ENCODE results near the gene POU2AF1.
"Not testable (repeated sequence)": the region's sequence is repeated elsewhere in the genome, so short reads cannot be mapped to it uniquely, and the experiment has no call there.

The POU2AF1 gene

DNA sequence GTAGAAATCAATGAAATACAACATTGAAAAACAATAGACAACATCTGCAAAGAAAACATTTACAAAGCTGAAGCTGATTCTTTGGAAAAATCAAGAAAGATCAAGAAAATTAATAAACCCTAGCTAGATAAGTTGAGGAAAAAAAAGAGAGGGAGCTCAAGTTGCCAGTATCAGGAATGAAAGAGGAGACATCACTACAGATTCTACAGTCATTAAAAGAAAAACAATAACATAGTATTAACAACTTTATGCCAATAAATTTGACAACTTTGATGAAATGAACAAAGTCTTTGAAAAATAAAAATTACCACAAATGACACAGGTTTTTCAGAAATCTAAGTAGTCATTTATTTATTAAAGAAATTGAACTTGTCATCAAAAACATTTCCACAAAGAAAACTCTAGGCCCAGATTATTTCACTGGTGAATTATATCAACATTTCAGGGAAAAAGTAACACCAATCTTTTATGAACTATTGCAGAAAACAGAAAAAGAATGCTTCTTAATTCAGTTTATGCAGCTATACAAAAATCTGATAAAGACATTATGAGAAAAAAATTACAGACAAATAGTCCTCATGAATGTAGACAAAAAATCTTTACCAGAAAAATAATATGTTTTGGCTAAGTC, 39.2 kb downstream of the POU2AF1 start:
- no peak for DNase-seq

DNA sequence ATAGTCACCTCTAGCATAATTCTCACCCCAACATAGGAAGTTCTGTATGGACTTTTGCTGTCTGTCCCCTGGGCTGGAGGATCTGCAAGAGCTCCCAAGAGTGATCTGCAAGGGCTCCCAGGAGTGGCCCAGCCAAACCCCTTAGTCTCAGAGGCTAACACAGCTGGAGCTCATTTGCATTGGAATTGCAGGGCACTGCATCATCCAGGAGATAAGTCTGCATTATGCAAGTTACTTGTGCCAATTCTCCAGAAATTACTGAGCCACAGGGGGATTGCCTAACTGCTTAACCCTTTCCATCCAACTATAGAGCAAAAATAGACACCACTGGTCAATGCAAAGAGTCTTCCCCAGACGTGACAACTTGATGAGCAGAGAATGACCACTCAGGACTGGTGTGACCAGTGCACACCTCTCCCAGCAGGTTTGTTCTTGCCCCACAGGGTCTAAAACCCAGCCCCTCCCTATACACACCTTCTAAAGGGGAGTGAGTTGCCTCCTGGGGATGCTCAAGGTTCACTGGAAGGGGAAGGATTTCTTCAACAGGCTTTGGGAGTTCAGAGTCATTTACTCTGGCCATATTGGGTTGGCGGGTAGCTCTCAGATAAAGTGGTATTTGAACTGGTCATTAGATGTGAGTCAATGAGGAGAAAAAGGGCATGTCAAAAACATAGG, 42.4 kb downstream of the POU2AF1 start:
- no peak for DNase-seq

- no peak for DNase-seq
Observed at GRCh38 chr11:111336062-111336461, 43.0 kb downstream of the POU2AF1 start.

DNA sequence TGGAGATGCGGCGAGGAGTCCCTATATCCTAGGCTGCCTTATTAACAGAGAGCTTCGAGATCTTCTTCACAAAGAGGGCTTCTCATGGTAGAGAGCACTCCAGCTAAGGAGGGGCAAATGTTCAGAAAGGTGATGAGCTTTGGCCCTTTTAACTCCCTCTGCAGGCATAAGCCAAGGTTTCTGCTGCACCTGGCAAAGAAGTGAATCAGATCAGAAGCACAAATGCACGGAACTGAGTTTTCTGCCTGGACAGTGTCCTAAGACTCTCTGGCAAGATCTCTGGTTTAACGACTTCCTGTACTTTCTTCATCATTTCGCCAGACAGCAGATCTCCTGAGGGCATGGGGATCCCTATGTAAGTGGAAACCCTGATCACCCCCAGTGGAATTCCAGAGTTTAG, 43.5 kb downstream of the POU2AF1 start:
- no peak for DNase-seq

DNA sequence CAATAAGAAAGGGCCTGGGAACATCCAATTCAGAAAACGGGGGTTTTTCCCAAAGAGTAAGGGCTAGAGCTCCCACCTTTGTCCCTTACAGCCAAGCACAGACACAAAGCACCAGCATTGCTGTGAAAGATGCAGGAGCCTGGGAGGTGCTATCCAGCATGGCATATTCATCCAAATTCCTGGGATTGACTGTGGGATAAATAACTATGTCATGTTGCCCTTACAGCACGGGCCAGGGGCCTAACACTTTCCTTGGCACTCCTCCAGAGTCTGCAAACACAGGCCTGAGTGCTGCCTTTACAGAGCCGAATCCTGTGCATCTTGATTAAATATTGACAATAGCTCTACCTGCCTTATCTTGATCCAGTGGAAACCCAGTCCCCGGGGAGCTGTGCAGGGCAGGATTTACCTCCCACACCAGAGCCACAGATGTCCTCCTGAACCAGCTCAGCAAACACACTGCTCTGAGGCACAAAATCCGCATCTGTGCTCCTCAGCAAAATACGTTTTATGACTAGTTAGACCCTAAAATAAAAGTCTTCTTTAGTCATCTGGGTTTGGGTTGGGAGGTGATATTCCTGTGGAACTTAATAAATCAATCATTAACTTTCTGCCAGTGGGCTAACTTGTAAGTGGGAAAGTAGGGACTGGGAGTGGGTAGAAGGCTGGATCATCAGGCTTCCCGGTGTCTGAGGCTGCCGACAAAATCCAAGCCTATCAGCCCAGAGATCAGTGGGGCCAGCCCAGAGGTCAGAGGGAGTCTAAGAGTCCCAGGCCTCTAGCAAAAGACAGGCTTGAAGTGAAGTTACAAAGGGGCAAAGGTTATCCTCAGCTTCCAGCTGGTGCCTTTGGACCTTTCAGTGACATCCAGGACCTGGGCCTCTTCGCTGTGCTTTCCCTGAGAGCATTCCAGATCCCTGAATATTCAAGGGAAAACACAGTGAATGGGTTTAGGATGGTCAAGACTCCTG, 44.3 kb downstream of the POU2AF1 start:
- DNase-seq: no peak

GRCh38 chr11:111331711-111332479, 47.2 kb downstream of the POU2AF1 start:
- no peak for DNase-seq

DNA sequence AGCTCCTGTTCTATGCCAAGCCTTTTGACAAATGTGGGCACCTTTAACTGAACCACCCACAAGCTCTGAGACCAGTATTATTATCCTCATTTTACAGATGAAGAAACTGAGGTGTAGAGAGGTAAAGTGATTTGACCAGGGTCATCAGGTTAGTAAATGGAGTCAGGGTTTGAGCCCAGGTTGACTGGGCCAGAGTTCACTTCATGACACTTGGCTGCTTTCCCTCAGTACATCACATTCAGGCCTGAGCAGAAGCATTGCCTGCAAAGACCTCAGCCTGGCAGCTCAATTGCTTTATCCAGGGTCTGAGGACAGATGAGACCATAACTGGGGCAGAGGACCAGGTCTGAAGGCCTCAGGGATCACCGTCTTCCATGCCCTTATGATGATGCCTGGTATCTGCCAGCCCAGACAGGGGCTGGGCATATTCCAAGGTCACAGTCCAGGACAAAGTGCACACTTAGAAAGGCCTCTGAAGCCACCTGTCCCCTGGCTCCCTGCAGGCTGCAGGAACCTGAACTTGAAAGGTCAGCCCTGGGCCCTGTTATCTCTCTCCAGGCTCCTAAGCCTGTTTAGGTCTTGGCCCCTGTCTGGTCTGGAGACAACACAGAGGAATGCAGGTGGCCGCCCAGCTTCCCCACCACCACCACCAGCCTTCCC, 48.7 kb downstream of the POU2AF1 start:
- no peak for DNase-seq

DNA sequence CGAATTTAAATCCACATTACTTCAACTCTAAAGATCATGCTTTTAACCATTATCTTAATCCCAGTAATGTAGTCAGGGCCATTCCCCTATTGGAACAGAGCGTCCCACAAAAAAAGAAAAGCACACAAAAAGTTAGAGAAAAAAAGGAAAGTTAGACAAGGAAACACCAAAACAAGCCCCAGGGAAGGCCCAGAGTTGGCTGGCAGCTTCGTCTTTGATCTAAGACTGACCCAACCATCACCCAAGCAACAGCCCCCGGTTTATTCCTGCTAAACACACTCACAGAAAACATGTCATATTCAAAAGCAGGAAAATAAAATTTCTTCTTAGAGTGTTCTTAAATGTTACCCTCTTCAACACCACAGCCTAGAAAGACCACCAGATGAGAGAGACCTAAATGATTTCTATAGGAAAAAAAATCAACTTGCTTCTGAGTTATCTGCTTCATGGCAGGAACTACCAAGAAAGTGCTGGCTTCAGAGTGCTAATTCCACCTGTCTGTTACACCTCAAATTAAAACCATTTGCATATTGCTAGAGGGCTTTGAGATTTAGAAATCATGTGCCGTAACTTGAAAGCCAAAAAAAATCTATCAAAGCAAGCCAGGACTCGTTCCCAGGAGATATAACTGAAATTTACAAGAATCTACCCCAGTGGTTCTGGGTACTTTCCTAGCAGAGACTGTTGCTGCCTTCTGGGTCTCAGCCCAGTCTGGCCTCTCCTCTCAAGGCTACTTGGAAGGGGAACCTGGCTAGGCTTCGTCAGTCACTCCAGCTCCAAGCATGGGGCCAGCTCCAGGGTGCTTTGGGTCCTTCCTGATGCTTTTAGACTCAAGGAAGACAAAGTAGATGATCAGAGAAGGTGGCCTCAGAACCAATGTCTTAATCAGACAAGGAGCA, 49.5 kb downstream of the POU2AF1 start:
- no peak for DNase-seq

DNA sequence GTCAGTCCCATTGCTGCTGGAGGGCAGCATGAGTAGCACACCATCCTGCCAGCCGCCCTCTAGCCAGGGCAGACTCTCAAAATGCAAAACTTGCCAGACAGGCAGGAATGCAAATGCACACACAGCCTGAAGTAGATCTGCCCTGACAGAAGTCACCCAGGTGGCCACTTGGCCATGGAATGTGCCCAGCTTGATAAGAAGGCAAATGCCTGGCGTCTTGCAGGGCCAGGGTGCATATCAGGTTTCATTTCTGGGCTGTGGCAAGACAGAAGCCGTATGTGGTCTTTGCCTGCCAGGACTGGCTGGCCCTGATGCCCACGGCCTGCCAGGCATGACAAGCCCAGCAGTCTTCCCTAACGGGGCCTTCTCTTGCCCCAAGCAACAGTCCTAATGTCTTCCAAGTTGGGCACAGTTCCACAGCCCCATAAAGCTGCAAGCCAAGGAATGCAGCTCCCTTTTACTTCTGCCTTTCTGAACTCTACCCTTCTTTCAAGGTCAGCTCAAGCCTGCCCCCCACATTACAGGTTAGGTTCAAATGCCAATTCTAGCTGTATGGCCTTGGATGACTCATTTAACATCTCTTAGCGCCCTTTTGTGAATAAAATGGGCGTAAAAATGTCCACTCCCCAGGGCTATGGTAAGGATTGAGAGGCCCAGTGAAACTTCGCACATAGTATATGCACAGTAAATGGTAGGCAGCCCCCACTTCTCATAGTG, 51.0 kb downstream of the POU2AF1 start:
- DNase-seq: no peak

DNA sequence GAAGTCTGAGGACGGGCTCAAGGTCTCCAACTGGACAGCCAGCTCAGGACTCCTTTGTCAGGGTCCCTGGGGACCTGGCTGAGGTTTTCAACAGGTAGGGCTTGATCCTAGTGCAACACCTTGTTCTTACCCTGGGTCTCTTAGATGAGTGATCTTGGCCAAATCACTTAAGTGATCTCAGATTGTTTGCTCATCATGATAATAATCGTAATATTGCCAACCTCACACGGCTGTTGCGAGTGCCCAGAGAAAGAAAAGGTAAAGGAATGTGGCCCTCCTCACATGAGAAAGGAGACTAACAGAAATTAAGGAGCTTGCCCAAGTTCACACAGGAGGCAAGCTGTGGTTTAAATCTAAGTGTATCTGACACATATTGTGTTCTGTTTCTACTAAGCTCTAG, 52.3 kb downstream of the POU2AF1 start:
- no peak for DNase-seq

GRCh38 chr11:111325259-111325658, 53.8 kb downstream of the POU2AF1 start:
- DNase-seq: no peak

- no peak for DNase-seq
Observed at GRCh38 chr11:111324277-111324720, 54.8 kb downstream of the POU2AF1 start.

DNA sequence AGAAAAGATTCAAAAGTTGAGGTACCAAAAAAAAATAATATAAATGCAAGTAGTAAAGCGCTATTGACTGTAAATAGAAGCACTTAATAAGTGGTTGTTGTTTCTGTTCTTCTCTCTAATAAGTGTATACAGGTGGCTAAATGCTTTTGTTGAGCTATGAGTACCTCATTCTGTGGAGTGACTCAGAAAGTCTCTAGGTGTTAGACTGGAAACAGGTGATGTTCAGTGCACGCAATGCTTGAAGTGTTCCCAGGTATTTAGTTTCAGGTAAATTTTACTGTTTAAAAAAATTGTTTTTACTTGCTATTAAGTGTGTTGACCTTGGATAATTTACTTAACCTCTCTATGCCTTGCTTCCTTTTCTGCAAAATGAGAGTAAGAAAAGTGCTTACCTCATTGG, 56.5 kb downstream of the POU2AF1 start:
- no peak for DNase-seq

DNA sequence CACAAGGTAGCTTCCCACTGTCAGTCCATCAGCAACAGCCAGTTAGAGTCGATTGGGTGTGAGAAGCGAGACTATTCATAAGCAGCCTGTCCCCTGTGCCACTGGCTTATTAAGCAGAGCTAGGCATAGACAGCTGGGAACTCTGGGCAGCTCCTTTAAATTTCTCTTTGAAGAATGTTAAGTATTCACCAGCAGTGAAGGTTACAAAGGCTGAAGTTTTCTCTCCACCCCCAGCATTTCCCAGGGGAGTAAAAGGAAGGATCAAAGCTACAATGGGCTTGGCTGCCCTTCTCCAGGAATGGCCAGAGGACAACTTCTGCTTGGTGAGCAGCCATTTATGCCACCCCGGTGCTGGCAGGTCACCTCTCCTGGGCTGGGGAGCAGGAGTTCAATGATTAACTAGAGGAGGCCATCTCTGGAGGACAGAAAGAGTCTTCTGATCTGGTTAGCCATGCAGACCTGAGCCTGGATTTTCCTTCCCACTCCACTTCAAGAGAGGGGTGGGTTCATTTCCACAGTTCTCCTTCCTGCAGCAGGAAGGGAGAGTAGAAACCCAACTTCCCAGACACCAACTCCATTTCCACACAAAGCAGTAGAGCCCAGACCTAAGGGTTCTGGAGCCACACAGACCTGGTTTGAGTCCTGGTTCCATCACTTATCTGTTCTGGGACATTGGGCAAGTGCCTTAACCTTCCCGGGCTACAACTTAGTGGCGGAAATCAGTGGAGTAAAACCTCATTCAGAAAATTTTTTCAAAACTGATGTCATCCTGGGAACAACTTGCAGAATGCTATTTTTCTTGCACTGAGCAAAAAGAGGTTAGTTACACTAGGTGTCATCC, 58.1 kb downstream of the POU2AF1 start:
- DNase-seq: no peak

- not testable (repeated sequence) for DNase-seq
Observed at GRCh38 chr11:111320199-111320598, 58.9 kb downstream of the POU2AF1 start.

- DNase-seq: no peak
Observed at GRCh38 chr11:111319296-111319695, 59.8 kb downstream of the POU2AF1 start.

DNA sequence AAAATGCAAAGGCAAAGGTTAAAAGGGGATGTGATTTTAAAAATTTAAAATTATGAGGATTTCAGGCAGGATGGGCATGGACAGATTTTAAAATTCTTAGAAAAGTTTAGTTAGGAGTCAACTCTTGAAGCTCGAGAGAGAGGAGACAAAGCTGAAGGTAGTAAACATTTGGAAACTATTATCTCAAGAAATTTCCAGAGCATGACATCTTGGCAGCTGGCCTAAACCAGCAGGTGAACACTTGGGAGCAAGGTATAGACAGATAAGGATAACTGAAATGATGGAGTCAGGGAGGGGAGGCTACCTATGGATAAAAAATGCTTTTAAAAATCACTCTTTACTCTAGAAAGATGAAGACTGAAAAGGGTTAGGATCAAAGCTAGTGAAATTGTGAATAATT, 67.0 kb downstream of the POU2AF1 start:
- DNase-seq: no peak

GRCh38 chr11:111310723-111311122, 68.4 kb downstream of the POU2AF1 start:
- DNase-seq: no peak

DNA sequence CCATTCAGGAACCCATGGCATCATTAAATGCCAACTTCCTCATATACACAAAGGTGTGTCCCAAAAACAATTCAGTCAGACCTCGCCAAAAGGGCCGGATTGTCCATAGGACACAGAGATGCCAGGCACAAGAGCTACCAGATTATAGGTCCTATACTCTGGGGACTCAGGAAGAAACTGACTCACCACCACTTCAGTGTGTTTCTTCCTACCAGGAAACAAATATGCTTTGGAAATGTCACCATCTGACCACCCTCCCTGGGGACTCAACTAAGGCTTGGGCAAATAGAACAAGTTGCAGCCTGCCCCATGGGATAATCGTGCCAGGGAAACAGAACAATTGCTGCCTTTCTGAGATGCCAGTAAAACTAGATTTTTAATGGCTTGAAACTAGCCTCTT, 69.0 kb downstream of the POU2AF1 start:
- DNase-seq: no peak

All from activated CD4-positive, CD25-positive, alpha-beta regulatory T cell treated with anti-CD3 and anti-CD28 coated beads, Interleukin-2, amount 50 U/mL, for 72 hours (primary cell).